Activated naive CD8-positive, alpha-beta T cell treated with anti-CD3 and anti-CD28 coated beads, Interleukin-2, amount 10 ng/mL, durations not matched to agents 7 days and 5 days (primary cell): Measurements from ENCODE around the gene VAV3. TPM values are rescaled to one million over a fixed set of nuclear protein-coding genes. Genes with fewer than 3 reads are reported as not detected.

Experiments used
- ATAC-seq: fragments of 150-1000 bp; cut with Tn5 transposase; one replicate; pipeline ENCODE4 v1.10.0; 2021; ENCODE audit warnings: low read depth, moderate library complexity
- POLR2A ChIA-PET: fragments of 350-600 bp; sonication (Branson Sonifier 250); formaldehyde crosslinking; loops from one replicate; lab custom pipeline; 2021; ENCODE audit warnings: antibody characterized with exemption; lab: Charles Lee
- DNase-seq: peaks from one replicate; pipeline ENCODE4 v3.0.0; 2021
- H3K27ac Mint-ChIP-seq: one replicate; pipeline ENCODE4 v1.8.0; 2022; ENCODE audit warnings: mild to moderate bottlenecking, mixed read lengths
- H3K27me3 Mint-ChIP-seq: one replicate; pipeline ENCODE4 v1.8.0; 2022; ENCODE audit warnings: mild to moderate bottlenecking, moderate library complexity, mixed read lengths
- H3K36me3 Mint-ChIP-seq: one replicate; pipeline ENCODE4 v1.8.0; 2021; ENCODE audit warnings: mild to moderate bottlenecking, mixed read lengths
- H3K4me1 Mint-ChIP-seq: one replicate; pipeline ENCODE4 v1.8.0; 2021; ENCODE audit warnings: mixed read lengths
- H3K4me3 Mint-ChIP-seq: one replicate; pipeline ENCODE4 v1.8.0; 2022; ENCODE audit warnings: mild to moderate bottlenecking, moderate library complexity, mixed read lengths
- H3K9me3 Mint-ChIP-seq: one replicate; pipeline ENCODE4 v1.8.0; 2021; ENCODE audit warnings: mixed read lengths
- total RNA-seq, 2 experiments: library from RNA; stranded (reverse); gene quantifications; one replicate each; pipeline ENCODE4 v1.2.3, GENCODE V29; 2021

Gene VAV3
- total RNA-seq, 2 experiments from 2014 or later, result 6.9 to 7.8 TPM

- DNase-seq, result no peak
- H3K4me1 Mint-ChIP-seq, result no peaks in the 10 kb centered on the region
- POLR2A ChIA-PET, result interaction anchor here (0.6 kb wide), 1 partner anchor 138 kb away, joined by 3 read pairs; no protein-coding TSS in a partner anchor
- ATAC-seq, result no peak
- no peak overlapping the region for H3K4me3 Mint-ChIP-seq
- H3K36me3 Mint-ChIP-seq, result no peaks in the 10 kb centered on the region
- no peak overlapping the region for H3K27ac Mint-ChIP-seq
- H3K27me3 Mint-ChIP-seq, result peaks cover 2% of the 10 kb centered on the region
- H3K9me3 Mint-ChIP-seq, result no peaks in the 10 kb centered on the region
Observed at GRCh38 chr1:107992347-107992746, 27.4 kb upstream of the VAV3 start.

GRCh38 chr1:107991371-107992066 is 26.5 kb upstream of the VAV3 start:
- POLR2A ChIA-PET, result interaction anchor here (0.6 kb wide), 1 partner anchor 138 kb away, joined by 3 read pairs; no protein-coding TSS in a partner anchor
- no peaks in the 10 kb centered on the region for H3K36me3 Mint-ChIP-seq
- no peaks in the 10 kb centered on the region for H3K4me1 Mint-ChIP-seq

GRCh38 chr1:107990606-107991005 is 25.6 kb upstream of the VAV3 start:
- Mint-ChIP-seq H3K27me3 (peaks cover 2% of the 10 kb centered on the region), H3K36me3 (no peaks in the 10 kb centered on the region), H3K9me3 (no peaks in the 10 kb centered on the region), H3K4me1 (no peaks in the 10 kb centered on the region), H3K4me3 (no peak overlapping the region), H3K27ac (no peak overlapping the region)
- ATAC-seq, result no peak
- POLR2A ChIA-PET, result no interaction called here
- no peak for DNase-seq

More at GRCh38 chr1:107991371-107992066, 26.5 kb upstream of the VAV3 start:
- Mint-ChIP-seq H3K9me3 (no peaks in the 10 kb centered on the region), H3K4me3 (no peak overlapping the region), H3K27me3 (peaks cover 2% of the 10 kb centered on the region), H3K27ac (no peak overlapping the region)
- ATAC-seq, result no peak
- DNase-seq, result no peak

GRCh38 chr1:107981277-107981676 is 16.3 kb upstream of the VAV3 start:
- no peaks in the 10 kb centered on the region for H3K4me1 Mint-ChIP-seq
- DNase-seq (no peak), ATAC-seq (no peak)
- POLR2A ChIA-PET, result no interaction called here
- H3K27me3 Mint-ChIP-seq, result peaks cover 6% of the 10 kb centered on the region
- no peaks in the 10 kb centered on the region for H3K36me3 Mint-ChIP-seq
- H3K4me3 Mint-ChIP-seq, result no peak overlapping the region
- no peaks in the 10 kb centered on the region for H3K9me3 Mint-ChIP-seq
- no peak overlapping the region for H3K27ac Mint-ChIP-seq

DNA sequence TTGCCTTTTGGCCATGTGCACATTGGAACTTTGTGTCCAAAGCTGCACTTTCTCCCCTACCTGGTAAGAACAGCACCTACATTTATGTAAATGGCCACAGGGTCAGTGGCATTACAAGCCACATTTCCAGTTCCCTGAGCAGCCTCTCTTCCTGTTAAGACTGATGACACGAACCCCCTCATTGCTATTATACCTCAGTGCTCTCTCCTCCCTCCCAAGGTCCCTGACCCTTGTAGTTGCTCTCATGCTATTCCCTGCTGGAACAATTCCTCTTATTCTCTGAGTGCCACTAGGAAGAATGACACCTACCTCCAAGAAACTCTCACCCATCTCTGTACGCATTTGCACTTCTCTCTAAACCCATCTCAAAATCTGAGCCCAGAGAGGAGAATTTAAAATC is 14.9 kb upstream of the VAV3 start:
- Mint-ChIP-seq H3K4me1 (no peaks in the 10 kb centered on the region), H3K36me3 (no peaks in the 10 kb centered on the region), H3K27me3 (peaks cover 6% of the 10 kb centered on the region), H3K4me3 (no peak overlapping the region), H3K27ac (no peak overlapping the region), H3K9me3 (no peaks in the 10 kb centered on the region)
- no peak for DNase-seq
- ATAC-seq, result no peak
- POLR2A ChIA-PET, result no interaction called here

GRCh38 chr1:107979088-107979487 is 14.1 kb upstream of the VAV3 start:
- H3K27ac Mint-ChIP-seq, result no peak overlapping the region
- ATAC-seq, result no peak
- DNase-seq, result no peak
- POLR2A ChIA-PET, result no interaction called here
- H3K9me3 Mint-ChIP-seq, result peaks cover 2% of the 10 kb centered on the region
- no peaks in the 10 kb centered on the region for H3K36me3 Mint-ChIP-seq
- H3K27me3 Mint-ChIP-seq, result peaks cover 6% of the 10 kb centered on the region
- H3K4me3 Mint-ChIP-seq, result no peak overlapping the region
- no peaks in the 10 kb centered on the region for H3K4me1 Mint-ChIP-seq

GRCh38 chr1:107976836-107977235 is 11.9 kb upstream of the VAV3 start:
- Mint-ChIP-seq H3K9me3 (peaks cover 2% of the 10 kb centered on the region), H3K4me3 (no peak overlapping the region), H3K27ac (no peak overlapping the region), H3K27me3 (peaks cover 12% of the 10 kb centered on the region), H3K36me3 (no peaks in the 10 kb centered on the region), H3K4me1 (no peaks in the 10 kb centered on the region)
- no peak for ATAC-seq
- POLR2A ChIA-PET, result no interaction called here
- DNase-seq, result no peak

- Mint-ChIP-seq H3K36me3 (no peaks in the 10 kb centered on the region), H3K9me3 (peaks cover 2% of the 10 kb centered on the region), H3K4me3 (no peak overlapping the region), H3K27ac (no peak overlapping the region), H3K27me3 (peaks cover 12% of the 10 kb centered on the region), H3K4me1 (no peaks in the 10 kb centered on the region)
- POLR2A ChIA-PET, result no interaction called here
- DNase-seq, result no peak
- no peak for ATAC-seq
Observed at GRCh38 chr1:107976431-107976830, 11.5 kb upstream of the VAV3 start.

DNA sequence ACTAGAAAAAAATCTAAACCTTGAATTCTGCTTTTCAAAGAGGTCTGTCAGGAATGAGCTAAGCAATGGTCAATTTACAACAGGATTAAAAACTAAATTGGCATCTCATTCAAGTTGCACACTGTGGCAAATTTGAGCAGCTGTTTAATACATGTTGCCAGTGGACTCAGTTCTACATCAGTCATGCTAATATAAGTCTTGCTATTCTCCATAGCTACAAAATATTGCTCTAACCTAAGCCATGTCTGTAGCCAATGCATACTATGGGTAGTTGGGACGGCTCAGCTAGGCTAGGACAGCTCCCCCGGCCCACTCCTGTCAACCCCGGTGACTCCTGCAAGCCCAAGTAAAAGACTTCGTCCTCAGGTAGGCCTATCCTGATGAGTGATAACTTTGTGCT is 10.9 kb upstream of the VAV3 start:
- Mint-ChIP-seq H3K9me3 (peaks cover 2% of the 10 kb centered on the region), H3K27me3 (peaks cover 8% of the 10 kb centered on the region), H3K4me3 (no peak overlapping the region), H3K4me1 (no peaks in the 10 kb centered on the region), H3K27ac (no peak overlapping the region), H3K36me3 (no peaks in the 10 kb centered on the region)
- POLR2A ChIA-PET, result interaction anchor here (1.5 kb wide), 1 partner anchor 12 kb away, joined by 3 read pairs; no protein-coding TSS in a partner anchor
- DNase-seq, result no peak
- ATAC-seq, result no peak

- ATAC-seq (no peak), DNase-seq (no peak)
- H3K9me3 Mint-ChIP-seq, result peaks cover 2% of the 10 kb centered on the region
- no peak overlapping the region for H3K27ac Mint-ChIP-seq
- no peaks in the 10 kb centered on the region for H3K36me3 Mint-ChIP-seq
- POLR2A ChIA-PET, result no interaction called here
- H3K27me3 Mint-ChIP-seq, result peaks cover 8% of the 10 kb centered on the region
- H3K4me3 Mint-ChIP-seq, result no peak overlapping the region
- H3K4me1 Mint-ChIP-seq, result no peaks in the 10 kb centered on the region
Observed at GRCh38 chr1:107974090-107974489, 9.1 kb upstream of the VAV3 start.

DNA sequence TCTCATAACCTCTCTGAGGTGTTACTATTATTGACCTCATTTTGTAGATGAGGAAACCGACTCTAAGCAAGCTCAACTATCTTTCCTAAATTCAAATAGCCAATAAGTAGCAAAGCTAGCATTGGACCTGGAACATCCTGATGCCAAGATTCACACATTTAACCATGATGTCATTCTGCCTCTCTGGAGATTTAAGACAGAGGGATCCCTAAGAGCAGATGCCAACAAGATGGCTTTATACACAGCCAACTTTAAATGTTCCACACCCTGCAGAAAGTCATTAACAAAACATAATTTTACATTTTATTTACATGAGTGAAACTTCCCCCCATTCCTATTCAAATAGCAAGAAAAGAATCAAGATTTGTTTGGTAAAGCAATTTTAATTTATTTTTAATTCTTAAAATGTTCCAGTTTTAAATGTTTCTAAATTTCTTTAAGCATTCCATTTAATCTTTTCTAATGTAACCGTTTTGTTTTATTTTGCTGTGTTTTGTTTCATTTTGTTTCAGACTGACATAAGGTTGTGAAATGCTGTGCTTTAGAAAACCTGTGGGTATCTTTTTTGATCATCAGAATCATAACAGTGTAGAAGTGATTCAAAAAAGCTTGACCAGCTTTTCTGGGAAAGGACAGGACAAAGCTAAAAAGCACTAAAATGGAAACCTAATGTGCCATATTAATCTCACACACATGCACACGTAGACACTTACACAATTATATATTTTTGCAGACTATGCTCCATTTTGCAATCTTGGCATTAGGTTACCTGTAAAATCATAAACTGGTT is 7.6 kb upstream of the VAV3 start:
- H3K9me3 Mint-ChIP-seq, result peaks cover 2% of the 10 kb centered on the region
- H3K4me1 Mint-ChIP-seq, result no peaks in the 10 kb centered on the region
- DNase-seq, result no peak
- H3K27ac Mint-ChIP-seq, result no peak overlapping the region
- H3K27me3 Mint-ChIP-seq, result peaks cover 6% of the 10 kb centered on the region
- H3K4me3 Mint-ChIP-seq, result no peak overlapping the region
- POLR2A ChIA-PET, result no interaction called here
- no peaks in the 10 kb centered on the region for H3K36me3 Mint-ChIP-seq
- ATAC-seq, result no peak

DNA sequence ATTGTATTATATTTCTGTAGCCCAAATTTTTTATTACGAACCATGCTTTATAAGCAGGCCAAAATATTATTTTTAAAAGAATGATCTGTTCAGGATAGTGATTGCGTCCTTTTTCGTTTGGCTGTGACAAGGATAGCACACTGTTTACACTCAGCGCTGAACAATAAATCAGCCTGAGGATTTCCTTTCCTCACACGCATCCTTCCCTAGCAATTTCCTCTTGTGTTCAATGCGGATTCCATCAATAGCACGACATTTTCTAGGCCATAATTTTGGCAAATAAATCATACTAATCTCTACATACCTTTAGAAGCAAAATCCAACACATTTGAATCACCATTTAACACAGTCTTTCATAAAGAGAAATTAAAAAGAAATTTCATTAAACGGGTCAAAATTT is 1.6 kb upstream of the VAV3 start:
- Mint-ChIP-seq H3K4me1 (peaks cover 20% of the 10 kb centered on the region), H3K36me3 (no peaks in the 10 kb centered on the region), H3K4me3 (peak overlapping the region; percentile 61), H3K9me3 (no peaks in the 10 kb centered on the region), H3K27ac (no peak overlapping the region), H3K27me3 (no peaks in the 10 kb centered on the region)
- ATAC-seq (no peak), DNase-seq (no peak)
- POLR2A ChIA-PET, result no interaction called here

DNA sequence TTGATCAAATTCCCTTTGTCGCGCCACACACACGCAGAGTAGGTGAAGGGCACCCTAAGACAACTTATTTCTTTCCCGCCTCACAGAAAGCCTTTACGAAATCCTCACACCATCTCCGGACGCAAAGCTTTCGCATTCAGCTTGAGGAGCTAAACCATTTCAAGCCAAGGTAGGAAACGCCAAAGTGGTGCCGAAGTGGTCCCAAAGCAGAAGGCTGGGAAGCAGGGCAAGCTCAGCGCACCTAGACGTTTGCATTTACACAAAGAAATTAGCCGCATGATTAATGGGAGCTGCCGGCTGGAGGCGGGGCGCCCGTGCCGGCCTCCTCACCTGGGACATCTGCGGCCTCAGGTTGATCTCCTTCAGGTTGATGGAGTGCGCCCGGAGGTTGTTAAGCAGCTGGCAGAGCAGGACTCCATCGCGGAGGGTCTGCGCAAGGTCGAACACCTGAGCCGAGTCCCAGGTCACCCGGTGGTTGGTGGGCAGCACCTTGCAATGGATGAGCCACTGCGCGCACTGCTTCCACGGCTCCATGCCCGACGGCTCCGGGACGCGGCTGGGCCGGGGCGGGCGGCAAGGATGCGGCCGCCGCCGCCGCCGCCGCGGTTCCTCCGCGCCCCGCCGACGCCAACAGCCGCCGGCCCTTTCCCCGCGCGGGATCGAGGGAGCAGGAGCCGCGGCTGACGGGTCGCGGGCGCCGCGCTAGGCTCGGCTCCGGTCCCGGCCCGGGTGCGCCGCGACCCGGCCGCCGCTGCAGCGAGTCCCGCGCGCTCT is 457 bp downstream of the VAV3 start:
- H3K4me1 Mint-ChIP-seq, result peaks cover 21% of the 10 kb centered on the region
- POLR2A ChIA-PET, result interaction anchor here (0.9 to 2.5 kb wide), 14 partner anchors 10 to 236 kb away, joined by 3 to 30 read pairs (median 4); partner anchors contain the start of gene SLC25A24
- ATAC-seq (peak; percentile 9), DNase-seq (peak; percentile 62)
- peak overlapping the region; percentile 93 for H3K4me3 Mint-ChIP-seq
- H3K27ac Mint-ChIP-seq, result peak overlapping the region; percentile 91
- H3K27me3 Mint-ChIP-seq, result no peaks in the 10 kb centered on the region
- H3K36me3 Mint-ChIP-seq, result peaks cover 4% of the 10 kb centered on the region
- H3K9me3 Mint-ChIP-seq, result peaks cover 2% of the 10 kb centered on the region
